Activated CD8-positive, alpha-beta T cell treated with anti-CD3 and anti-CD28 coated beads for 36 hours (primary cell): ENCODE measurements around the gene TRPV2. TPM values are rescaled to one million over a fixed set of nuclear protein-coding genes. Genes with fewer than 3 reads are reported as not detected.

Experiments used
- ATAC-seq: fragments of 200-7000 bp; cut with Tn5 transposase; one replicate; pipeline ENCODE4 v1.10.0; 2021; ENCODE audit warnings: mild to moderate bottlenecking, moderate library complexity
- CTCF ChIA-PET: fragments of 350-600 bp; sonication (Branson Sonifier 250); formaldehyde crosslinking; loops from one replicate; lab custom pipeline; 2021; ENCODE audit warnings: antibody characterized with exemption; lab: Charles Lee
- POLR2A ChIA-PET: fragments of 350-600 bp; sonication (Branson Sonifier 250); formaldehyde crosslinking; loops from one replicate; lab custom pipeline; 2021; ENCODE audit warnings: antibody characterized with exemption; lab: Charles Lee
- DNase-seq: peaks from one replicate; pipeline ENCODE4 v3.0.0-alpha.2; 2020
- H3K27ac Mint-ChIP-seq: one replicate; pipeline ENCODE4 v1.8.0; 2021; ENCODE audit warnings: mild to moderate bottlenecking, mixed read lengths
- H3K27me3 Mint-ChIP-seq: one replicate; pipeline ENCODE4 v1.8.0; 2021; ENCODE audit warnings: mixed read lengths
- H3K36me3 Mint-ChIP-seq: one replicate; pipeline ENCODE4 v1.8.0; 2021; ENCODE audit warnings: low read depth, mixed read lengths
- H3K4me1 Mint-ChIP-seq: one replicate; pipeline ENCODE4 v1.8.0; 2021; ENCODE audit warnings: low read depth, mixed read lengths
- H3K4me3 Mint-ChIP-seq: one replicate; pipeline ENCODE4 v1.8.0; 2021; ENCODE audit warnings: mild to moderate bottlenecking, moderate library complexity, mixed read lengths
- H3K9me3 Mint-ChIP-seq: one replicate; pipeline ENCODE4 v1.8.0; 2021; ENCODE audit warnings: mixed read lengths
- intact Hi-C: fragments of 100-400 bp; cut with micrococcal nuclease; formaldehyde crosslinking; loops from one replicate; pipeline ENCODE4 v1.10.0; 2022
- total RNA-seq, 2 experiments: library from RNA; stranded (reverse); gene quantifications; one replicate each; pipeline ENCODE4 v1.2.3, GENCODE V29; 2021
- TF ChIP-seq, protein P1 (sequence below): fragments of 200-600 bp; IDR thresholded peaks from one replicate; pipeline ENCODE4 v1.8.0; 2022; ENCODE audit warnings: antibody characterized with exemption, mild to moderate bottlenecking

TRPV2 gene
- total RNA-seq, 2 experiments from 2014 or later, result 44.6 to 47.6 TPM

DNA sequence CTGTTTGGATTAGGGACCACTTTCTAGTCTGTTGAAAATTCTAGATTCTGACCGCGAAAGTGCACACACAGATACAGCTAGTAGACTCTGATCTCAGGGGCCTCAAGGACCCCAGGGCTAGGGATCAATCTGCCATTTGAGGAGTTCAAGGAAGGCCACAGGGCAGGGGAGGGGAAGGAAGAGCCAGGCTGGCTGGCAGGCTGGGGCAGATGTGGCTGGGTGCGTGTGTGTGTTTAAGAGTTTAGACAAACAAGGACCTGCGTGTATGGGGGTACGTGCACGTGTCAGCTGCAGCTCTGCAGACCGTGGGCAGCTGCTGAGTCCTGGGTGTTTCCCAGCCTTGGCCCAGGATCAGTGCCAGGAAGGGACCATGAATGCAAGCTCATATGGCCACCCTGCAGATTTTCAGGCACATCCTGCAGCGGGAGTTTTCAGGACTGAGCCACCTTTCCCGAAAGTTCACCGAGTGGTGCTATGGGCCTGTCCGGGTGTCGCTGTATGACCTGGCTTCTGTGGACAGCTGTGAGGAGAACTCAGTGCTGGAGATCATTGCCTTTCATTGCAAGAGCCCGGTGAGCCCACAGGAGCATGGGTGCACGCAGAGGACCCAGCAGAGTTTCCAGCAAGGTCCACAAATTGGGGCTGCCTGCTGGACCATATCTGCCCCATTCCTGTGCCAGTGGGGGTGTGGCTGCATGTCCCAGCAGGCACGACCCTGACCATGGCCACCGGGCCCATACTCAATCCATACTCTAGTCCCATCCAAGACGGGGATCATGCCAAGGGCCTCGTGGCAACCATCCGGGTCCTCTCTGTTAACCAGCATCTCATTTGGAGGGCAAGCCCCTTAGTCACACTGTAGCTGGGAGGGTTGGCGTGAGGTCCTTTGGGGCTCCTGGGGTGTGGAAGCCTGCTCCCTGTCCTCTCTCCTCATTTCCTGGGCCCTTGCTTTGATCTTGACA is 10.6 kb downstream of the TRPV2 start:
- Mint-ChIP-seq H3K27ac (no peak overlapping the region), H3K4me3 (no peak overlapping the region), H3K4me1 (peaks cover 7% of the 10 kb centered on the region), H3K9me3 (no peaks in the 10 kb centered on the region), H3K27me3 (no peaks in the 10 kb centered on the region), H3K36me3 (peaks cover 23% of the 10 kb centered on the region)
- CTCF ChIA-PET, result interaction anchor here (1.1 to 3.9 kb wide), 6 partner anchors 9 to 62 kb away, joined by 3 to 38 read pairs (median 4); partner anchors contain the start of gene TRPV2
- no peak for ATAC-seq
- intact Hi-C loops, result no loop called here
- no peak for DNase-seq
- TF ChIP-seq, protein P1, sequence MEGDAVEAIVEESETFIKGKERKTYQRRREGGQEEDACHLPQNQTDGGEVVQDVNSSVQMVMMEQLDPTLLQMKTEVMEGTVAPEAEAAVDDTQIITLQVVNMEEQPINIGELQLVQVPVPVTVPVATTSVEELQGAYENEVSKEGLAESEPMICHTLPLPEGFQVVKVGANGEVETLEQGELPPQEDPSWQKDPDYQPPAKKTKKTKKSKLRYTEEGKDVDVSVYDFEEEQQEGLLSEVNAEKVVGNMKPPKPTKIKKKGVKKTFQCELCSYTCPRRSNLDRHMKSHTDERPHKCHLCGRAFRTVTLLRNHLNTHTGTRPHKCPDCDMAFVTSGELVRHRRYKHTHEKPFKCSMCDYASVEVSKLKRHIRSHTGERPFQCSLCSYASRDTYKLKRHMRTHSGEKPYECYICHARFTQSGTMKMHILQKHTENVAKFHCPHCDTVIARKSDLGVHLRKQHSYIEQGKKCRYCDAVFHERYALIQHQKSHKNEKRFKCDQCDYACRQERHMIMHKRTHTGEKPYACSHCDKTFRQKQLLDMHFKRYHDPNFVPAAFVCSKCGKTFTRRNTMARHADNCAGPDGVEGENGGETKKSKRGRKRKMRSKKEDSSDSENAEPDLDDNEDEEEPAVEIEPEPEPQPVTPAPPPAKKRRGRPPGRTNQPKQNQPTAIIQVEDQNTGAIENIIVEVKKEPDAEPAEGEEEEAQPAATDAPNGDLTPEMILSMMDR, result no peak
- POLR2A ChIA-PET, result interaction anchor here (0.6 to 2.2 kb wide), 5 partner anchors 12 to 423 kb away, joined by 3 to 8 read pairs (median 5); no protein-coding TSS in a partner anchor

DNA sequence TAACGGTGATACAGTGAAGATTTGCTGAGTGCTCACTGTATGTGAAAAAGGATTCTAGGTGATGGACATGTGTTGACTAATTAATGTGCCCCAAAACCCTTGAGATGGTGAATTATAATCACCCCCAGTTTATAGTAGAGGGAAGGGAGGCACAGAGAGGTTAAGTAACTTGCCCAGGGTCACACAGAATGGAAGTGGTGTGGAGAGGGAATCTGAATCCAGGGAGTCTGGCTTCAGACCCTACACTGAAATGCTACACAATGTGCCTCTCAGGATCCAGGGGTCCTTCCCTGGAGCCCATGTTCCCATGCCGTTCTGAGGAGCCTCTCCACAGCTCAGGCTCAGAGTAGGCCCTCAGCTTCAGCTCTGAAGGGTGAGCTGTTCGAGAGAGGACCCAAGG is 11.6 kb downstream of the TRPV2 start:
- Mint-ChIP-seq H3K4me3 (no peak overlapping the region), H3K36me3 (peaks cover 23% of the 10 kb centered on the region), H3K9me3 (no peaks in the 10 kb centered on the region), H3K27ac (no peak overlapping the region), H3K4me1 (peaks cover 7% of the 10 kb centered on the region), H3K27me3 (no peaks in the 10 kb centered on the region)
- DNase-seq, result no peak
- intact Hi-C loops, result no loop called here
- TF ChIP-seq, protein P1, result no peak
- ChIA-PET POLR2A (interaction anchor here (0.6 to 3.5 kb wide), 6 partner anchors 10 to 43 kb away, joined by 3 to 43 read pairs (median 3); partner anchors contain the start of gene TRPV2), CTCF (interaction anchor here (1.1 to 3.9 kb wide), 6 partner anchors 10 to 95 kb away, joined by 3 to 39 read pairs (median 8); partner anchors contain the start of gene TRPV2)
- ATAC-seq, result no peak

DNA sequence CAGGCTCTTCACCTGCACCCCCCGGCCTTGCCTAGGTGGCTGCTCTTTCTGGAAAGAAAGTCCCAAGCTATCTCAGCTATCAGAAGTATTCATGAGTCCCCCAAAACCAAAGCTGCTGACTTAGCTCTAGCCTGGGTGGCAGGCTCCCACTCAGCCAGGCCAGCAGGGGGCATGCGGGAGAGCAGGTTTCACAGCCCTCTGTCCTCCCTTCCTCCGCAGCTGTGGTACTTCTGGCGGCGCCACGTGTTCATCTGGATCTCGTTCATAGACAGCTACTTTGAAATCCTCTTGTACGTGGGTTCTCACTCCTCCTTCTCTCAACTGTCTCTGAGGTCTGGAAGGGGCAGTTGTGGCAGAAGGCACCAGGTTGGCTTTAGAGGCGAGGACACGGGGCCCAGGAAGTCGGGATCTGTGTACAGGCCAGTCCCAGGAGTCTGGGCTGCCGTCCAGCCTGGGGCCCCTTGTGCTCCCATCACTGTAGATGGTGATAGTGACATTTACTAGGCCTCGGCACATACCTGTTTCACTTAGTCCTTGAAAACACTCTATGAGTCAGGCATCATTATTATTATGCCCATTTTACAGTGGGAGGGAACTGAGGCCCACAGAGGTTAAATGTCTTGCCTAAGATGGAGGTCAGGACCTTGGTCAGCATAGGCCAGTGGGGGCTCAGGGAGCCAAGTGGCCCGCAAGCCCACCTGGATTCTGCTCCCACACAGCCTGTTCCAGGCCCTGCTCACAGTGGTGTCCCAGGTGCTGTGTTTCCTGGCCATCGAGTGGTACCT is 12.9 kb downstream of the TRPV2 start:
- H3K27me3 Mint-ChIP-seq, result no peaks in the 10 kb centered on the region
- no peaks in the 10 kb centered on the region for H3K9me3 Mint-ChIP-seq
- intact Hi-C loops, result no loop called here
- peaks cover 7% of the 10 kb centered on the region for H3K4me1 Mint-ChIP-seq
- peak overlapping the region; percentile 42 for H3K27ac Mint-ChIP-seq
- ATAC-seq, result peak; percentile 91
- H3K36me3 Mint-ChIP-seq, result peaks cover 22% of the 10 kb centered on the region
- POLR2A ChIA-PET, result interaction anchor here (0.7 to 3.5 kb wide), 6 partner anchors 11 to 48 kb away, joined by 3 to 43 read pairs (median 3); partner anchors contain the start of genes TRPV2 and UBB
- H3K4me3 Mint-ChIP-seq, result no peak overlapping the region
- TF ChIP-seq, protein P1, result peak; percentile 59
- peak; percentile 75 for DNase-seq
- CTCF ChIA-PET, result interaction anchor here (0.8 to 3.9 kb wide), 12 partner anchors 10 to 164 kb away, joined by 3 to 39 read pairs (median 4); partner anchors contain the start of genes TRPV2 and UBB

DNA sequence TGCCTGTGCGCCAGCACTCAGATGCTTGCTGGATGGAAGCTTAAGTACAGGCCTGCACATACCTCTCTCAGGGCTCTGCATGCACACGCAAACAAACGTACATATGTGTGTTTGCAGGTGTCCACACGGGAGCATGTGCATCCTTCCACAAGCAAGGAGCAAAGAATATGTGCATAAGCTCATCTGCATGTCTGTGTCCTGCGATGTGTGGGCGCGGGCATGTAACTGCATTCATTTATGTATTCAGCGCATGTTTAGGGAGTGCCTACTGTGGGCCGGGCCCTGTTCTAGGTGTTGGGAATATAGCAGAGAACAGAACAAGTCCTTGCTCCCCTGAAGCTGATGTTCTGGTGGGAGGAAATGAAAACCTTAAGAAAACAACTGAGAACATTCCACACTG is 13.7 kb downstream of the TRPV2 start:
- intact Hi-C loops, result no loop called here
- ChIA-PET CTCF (interaction anchor here (3.6 to 3.9 kb wide), 2 partner anchors 9 to 12 kb away, joined by 38 to 39 read pairs; partner anchors contain the start of gene TRPV2), POLR2A (interaction anchor here (0.7 to 3.5 kb wide), 3 partner anchors 10 to 49 kb away, joined by 3 to 43 read pairs (median 3); partner anchors contain the start of gene UBB)
- TF ChIP-seq, protein P1, result no peak
- no peak overlapping the region for H3K4me3 Mint-ChIP-seq
- no peak for ATAC-seq
- no peaks in the 10 kb centered on the region for H3K27me3 Mint-ChIP-seq
- H3K9me3 Mint-ChIP-seq, result no peaks in the 10 kb centered on the region
- no peak for DNase-seq
- peaks cover 20% of the 10 kb centered on the region for H3K36me3 Mint-ChIP-seq
- H3K27ac Mint-ChIP-seq, result peak overlapping the region; percentile 6
- H3K4me1 Mint-ChIP-seq, result peaks cover 7% of the 10 kb centered on the region
